H1 (cell line): Measurements from ENCODE around the gene MKLN1. TPM values are rescaled to one million over a fixed set of nuclear protein-coding genes. Genes with fewer than 3 reads are reported as not detected.

ENCODE experiments used
- polyA plus RNA-seq, 7 experiments: library from polyadenylated mRNA; depleted of rRNA in 3 of 7; stranded (reverse) in 5 of 7; unstranded in 2 of 7; fragments of >200 nt in 5 of 7; fragments of 200-250 nt in 2 of 7; gene quantifications; 1 replicate in 5 of 7; 2 replicates in 1 of 7; 4 replicates in 1 of 7; pipeline versions ENCODE4 v1.2.1 to v1.2.3, GENCODE V29; 2011 to 2013; ENCODE audit warnings: missing spikeins in 2 of 7, mixed read lengths in 2 of 7
- total RNA-seq: library from RNA; stranded (reverse); fragmentation: NEBNext Ultra II Directional; extraction: Animal tissue kit (Norgen Biotek cat#: 25700); gene quantifications from 2 replicates; pipeline ENCODE4 v1.2.1, GENCODE V29; 2021
- TF ChIP-seq, protein P1 (sequence below): fragments of 300-600 bp; sonication (generic); IDR thresholded peaks from 2 replicates; pipeline ENCODE4 v1.7.1; 2012; ENCODE audit warnings: low read length, moderate library complexity, mild to moderate bottlenecking, inconsistent platforms; ENCODE audit not compliant: insufficient replicate concordance

Gene MKLN1
- total and polyA plus RNA-seq, 2 of the 8 experiments (the other 6 are each of a cell fraction or from before 2014, with no cell fraction given): 22.3 to 50.9 TPM

DNA sequence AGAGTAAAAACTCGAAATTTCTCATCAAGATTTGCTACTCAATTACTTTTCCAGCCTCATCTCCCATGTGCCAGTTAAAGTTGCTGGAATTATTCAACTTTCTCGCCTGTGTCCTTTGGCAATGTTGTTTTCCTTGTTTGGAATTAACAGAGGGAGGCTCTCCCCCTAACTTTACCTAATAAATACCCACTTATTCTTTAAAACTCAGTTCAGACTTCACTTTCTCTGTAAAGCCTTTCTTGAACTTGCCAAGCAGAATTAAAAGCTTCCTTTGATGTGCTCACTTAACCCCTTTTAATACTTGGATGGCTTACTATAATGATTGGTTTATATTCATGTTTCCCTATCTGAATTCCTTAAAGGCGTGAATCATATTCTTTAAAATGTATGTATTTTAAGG, 104.1 kb downstream of the MKLN1 start (continued):
- TF ChIP-seq, protein P1, sequence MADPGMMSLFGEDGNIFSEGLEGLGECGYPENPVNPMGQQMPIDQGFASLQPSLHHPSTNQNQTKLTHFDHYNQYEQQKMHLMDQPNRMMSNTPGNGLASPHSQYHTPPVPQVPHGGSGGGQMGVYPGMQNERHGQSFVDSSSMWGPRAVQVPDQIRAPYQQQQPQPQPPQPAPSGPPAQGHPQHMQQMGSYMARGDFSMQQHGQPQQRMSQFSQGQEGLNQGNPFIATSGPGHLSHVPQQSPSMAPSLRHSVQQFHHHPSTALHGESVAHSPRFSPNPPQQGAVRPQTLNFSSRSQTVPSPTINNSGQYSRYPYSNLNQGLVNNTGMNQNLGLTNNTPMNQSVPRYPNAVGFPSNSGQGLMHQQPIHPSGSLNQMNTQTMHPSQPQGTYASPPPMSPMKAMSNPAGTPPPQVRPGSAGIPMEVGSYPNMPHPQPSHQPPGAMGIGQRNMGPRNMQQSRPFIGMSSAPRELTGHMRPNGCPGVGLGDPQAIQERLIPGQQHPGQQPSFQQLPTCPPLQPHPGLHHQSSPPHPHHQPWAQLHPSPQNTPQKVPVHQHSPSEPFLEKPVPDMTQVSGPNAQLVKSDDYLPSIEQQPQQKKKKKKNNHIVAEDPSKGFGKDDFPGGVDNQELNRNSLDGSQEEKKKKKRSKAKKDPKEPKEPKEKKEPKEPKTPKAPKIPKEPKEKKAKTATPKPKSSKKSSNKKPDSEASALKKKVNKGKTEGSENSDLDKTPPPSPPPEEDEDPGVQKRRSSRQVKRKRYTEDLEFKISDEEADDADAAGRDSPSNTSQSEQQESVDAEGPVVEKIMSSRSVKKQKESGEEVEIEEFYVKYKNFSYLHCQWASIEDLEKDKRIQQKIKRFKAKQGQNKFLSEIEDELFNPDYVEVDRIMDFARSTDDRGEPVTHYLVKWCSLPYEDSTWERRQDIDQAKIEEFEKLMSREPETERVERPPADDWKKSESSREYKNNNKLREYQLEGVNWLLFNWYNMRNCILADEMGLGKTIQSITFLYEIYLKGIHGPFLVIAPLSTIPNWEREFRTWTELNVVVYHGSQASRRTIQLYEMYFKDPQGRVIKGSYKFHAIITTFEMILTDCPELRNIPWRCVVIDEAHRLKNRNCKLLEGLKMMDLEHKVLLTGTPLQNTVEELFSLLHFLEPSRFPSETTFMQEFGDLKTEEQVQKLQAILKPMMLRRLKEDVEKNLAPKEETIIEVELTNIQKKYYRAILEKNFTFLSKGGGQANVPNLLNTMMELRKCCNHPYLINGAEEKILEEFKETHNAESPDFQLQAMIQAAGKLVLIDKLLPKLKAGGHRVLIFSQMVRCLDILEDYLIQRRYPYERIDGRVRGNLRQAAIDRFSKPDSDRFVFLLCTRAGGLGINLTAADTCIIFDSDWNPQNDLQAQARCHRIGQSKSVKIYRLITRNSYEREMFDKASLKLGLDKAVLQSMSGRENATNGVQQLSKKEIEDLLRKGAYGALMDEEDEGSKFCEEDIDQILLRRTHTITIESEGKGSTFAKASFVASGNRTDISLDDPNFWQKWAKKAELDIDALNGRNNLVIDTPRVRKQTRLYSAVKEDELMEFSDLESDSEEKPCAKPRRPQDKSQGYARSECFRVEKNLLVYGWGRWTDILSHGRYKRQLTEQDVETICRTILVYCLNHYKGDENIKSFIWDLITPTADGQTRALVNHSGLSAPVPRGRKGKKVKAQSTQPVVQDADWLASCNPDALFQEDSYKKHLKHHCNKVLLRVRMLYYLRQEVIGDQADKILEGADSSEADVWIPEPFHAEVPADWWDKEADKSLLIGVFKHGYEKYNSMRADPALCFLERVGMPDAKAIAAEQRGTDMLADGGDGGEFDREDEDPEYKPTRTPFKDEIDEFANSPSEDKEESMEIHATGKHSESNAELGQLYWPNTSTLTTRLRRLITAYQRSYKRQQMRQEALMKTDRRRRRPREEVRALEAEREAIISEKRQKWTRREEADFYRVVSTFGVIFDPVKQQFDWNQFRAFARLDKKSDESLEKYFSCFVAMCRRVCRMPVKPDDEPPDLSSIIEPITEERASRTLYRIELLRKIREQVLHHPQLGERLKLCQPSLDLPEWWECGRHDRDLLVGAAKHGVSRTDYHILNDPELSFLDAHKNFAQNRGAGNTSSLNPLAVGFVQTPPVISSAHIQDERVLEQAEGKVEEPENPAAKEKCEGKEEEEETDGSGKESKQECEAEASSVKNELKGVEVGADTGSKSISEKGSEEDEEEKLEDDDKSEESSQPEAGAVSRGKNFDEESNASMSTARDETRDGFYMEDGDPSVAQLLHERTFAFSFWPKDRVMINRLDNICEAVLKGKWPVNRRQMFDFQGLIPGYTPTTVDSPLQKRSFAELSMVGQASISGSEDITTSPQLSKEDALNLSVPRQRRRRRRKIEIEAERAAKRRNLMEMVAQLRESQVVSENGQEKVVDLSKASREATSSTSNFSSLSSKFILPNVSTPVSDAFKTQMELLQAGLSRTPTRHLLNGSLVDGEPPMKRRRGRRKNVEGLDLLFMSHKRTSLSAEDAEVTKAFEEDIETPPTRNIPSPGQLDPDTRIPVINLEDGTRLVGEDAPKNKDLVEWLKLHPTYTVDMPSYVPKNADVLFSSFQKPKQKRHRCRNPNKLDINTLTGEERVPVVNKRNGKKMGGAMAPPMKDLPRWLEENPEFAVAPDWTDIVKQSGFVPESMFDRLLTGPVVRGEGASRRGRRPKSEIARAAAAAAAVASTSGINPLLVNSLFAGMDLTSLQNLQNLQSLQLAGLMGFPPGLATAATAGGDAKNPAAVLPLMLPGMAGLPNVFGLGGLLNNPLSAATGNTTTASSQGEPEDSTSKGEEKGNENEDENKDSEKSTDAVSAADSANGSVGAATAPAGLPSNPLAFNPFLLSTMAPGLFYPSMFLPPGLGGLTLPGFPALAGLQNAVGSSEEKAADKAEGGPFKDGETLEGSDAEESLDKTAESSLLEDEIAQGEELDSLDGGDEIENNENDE: no peak
- TF ChIP-seq, all 59 proteins: peak for 0
